Superior temporal gyrus (tissue), 1 donor: ENCODE results near the gene TSPAN14.
"Not testable (repeated sequence)": the region's sequence is repeated elsewhere in the genome, so short reads cannot be mapped to it uniquely, and the experiment has no call there.

ENCODE experiments used
- DNase-seq: peaks from one replicate; pipeline ENCODE4 v3.0.0-alpha.2; 2016; ENCODE audit errors: extremely low spot score

The TSPAN14 gene

GRCh38 chr10:80524190-80524909 lies 70.2 kb downstream of the TSPAN14 start:
- DNase-seq: no peak

GRCh38 chr10:80526218-80526617 lies 72.1 kb downstream of the TSPAN14 start:
- DNase-seq: no peak

GRCh38 chr10:80526742-80527141 lies 72.6 kb downstream of the TSPAN14 start:
- DNase-seq: no peak

GRCh38 chr10:80528185-80528700 lies 74.1 kb downstream of the TSPAN14 start:
- DNase-seq: no peak

- DNase-seq: no peak
These were observed 74.8 kb downstream of the TSPAN14 start for GRCh38 chr10:80528901-80529300.

- DNase-seq: no peak
These were observed 75.5 kb downstream of the TSPAN14 start for GRCh38 chr10:80529604-80530003.

GRCh38 chr10:80530251-80530650 lies 76.1 kb downstream of the TSPAN14 start:
- no peak for DNase-seq

GRCh38 chr10:80530816-80531215 lies 76.7 kb downstream of the TSPAN14 start:
- no peak for DNase-seq

- DNase-seq: no peak
These were observed 78.5 kb downstream of the TSPAN14 start for GRCh38 chr10:80532571-80532970.

- not testable (repeated sequence) for DNase-seq
These were observed 79.9 kb downstream of the TSPAN14 start for GRCh38 chr10:80534059-80534458.

- DNase-seq: not testable (repeated sequence)
These were observed 80.5 kb downstream of the TSPAN14 start for GRCh38 chr10:80534646-80535045.

GRCh38 chr10:80535671-80536360 lies 81.7 kb downstream of the TSPAN14 start:
- DNase-seq: no peak

- no peak for DNase-seq
These were observed 82.3 kb downstream of the TSPAN14 start for GRCh38 chr10:80536361-80536835.

GRCh38 chr10:80537086-80537735 lies 83.1 kb downstream of the TSPAN14 start:
- no peak for DNase-seq

- no peak for DNase-seq
These were observed 83.8 kb downstream of the TSPAN14 start, which contains the start of gene SH2D4B for GRCh38 chr10:80537736-80538480. TSS of gene SH2D4B (plus strand) at chr10:80537902. CDS start at chr10:80538332, 430 bp downstream.

- DNase-seq: no peak
These were observed 84.5 kb downstream of the TSPAN14 start for GRCh38 chr10:80538481-80539185.

GRCh38 chr10:80539421-80540031 lies 85.4 kb downstream of the TSPAN14 start:
- DNase-seq: no peak

GRCh38 chr10:80540136-80540535 lies 86.0 kb downstream of the TSPAN14 start:
- DNase-seq: no peak

GRCh38 chr10:80540618-80540980 lies 86.5 kb downstream of the TSPAN14 start:
- no peak for DNase-seq

- DNase-seq: no peak
These were observed 87.1 kb downstream of the TSPAN14 start for GRCh38 chr10:80540981-80541750.
